Measurements from ENCODE around the gene CIC. TPM values are rescaled to one million over a fixed set of nuclear protein-coding genes. Genes with fewer than 3 reads are reported as not detected.

Gene CIC
- total RNA-seq: 10 to 100 TPM; 57.5 to 91.6 (median 81.9) TPM

- Histone ChIP-seq H3K36me3 (peaks cover 22% of the 10 kb centered on the region), H3K4me1 (peaks cover 35% of the 10 kb centered on the region), H3K27me3 (no peaks in the 10 kb centered on the region), H3K4me3 (peak within 1 kb of the TSS; percentile 78), H3K9me3 (no peaks in the 10 kb centered on the region), H3K27ac (peak within 1 kb of the TSS; percentile 100)
- WGBS: under 1% methylated on average over 47 of the region's 52 CpGs
- DNase-seq (ENCODE audit: low spot score in 2 of 2): peak; percentile 100
- TF ChIP-seq POLR2AphosphoS5 (IDR thresholded peaks at IDR 0.05): peak in 1 of 3 donors; percentile 18
- no peak for TF ChIP-seq EP300 (IDR thresholded peaks at IDR 0.05)
Observed at GRCh38 chr19:42268704-42269477, at the start of gene CIC. Gene CIC, plus strand, starts transcription at chr19:42269252. Its CDS starts 2,532 bp downstream, at chr19:42271784.

- Histone ChIP-seq H3K27me3 (no peaks in the 10 kb centered on the region), H3K27ac (peak within 1 kb of the TSS; percentile 81), H3K4me1 (peaks cover 54% of the 10 kb centered on the region), H3K9me3 (no peaks in the 10 kb centered on the region), H3K4me3 (peak within 1 kb of the TSS; percentile 87), H3K36me3 (peaks cover 11% of the 10 kb centered on the region)
- peak; percentile 98 to 99 for DNase-seq (ENCODE audit: low spot score in 2 of 2)
- WGBS: under 1% methylated on average over 47 of the region's 53 CpGs
- TF ChIP-seq CTCF (IDR thresholded peaks at IDR 0.05): no peak
- TF ChIP-seq POLR2AphosphoS5 (IDR thresholded peaks at IDR 0.05): peak in 1 of 3 donors; percentile 82
Observed at GRCh38 chr19:42219812-42220750, 49.0 kb upstream of the CIC start, which contains the start of gene ZNF526. Gene ZNF526, plus strand, starts transcription at chr19:42220312. Its CDS starts 4,092 bp downstream, at chr19:42224404.

GRCh38 chr19:42220751-42221097 is 48.3 kb upstream of the CIC start:
- no peak for TF ChIP-seq CTCF (IDR thresholded peaks at IDR 0.05)
- no peak for TF ChIP-seq EP300 (IDR thresholded peaks at IDR 0.05)
- TF ChIP-seq POLR2AphosphoS5 (IDR thresholded peaks at IDR 0.05): no peak
- no peak for TF ChIP-seq POLR2A (IDR thresholded peaks at IDR 0.05)
- peaks cover 48% of the 10 kb centered on the region for H3K4me1 ChIP-seq
- peaks cover 17% of the 10 kb centered on the region for H3K36me3 ChIP-seq
- H3K27me3 ChIP-seq: no peaks in the 10 kb centered on the region
- peak overlapping the region; percentile 87 for H3K4me3 ChIP-seq
- 0% methylated on average over 6 of the region's 6 CpGs for WGBS
- no peak for DNase-seq (ENCODE audit: low spot score in 2 of 2)
- H3K27ac ChIP-seq: peak overlapping the region; percentile 81
- H3K9me3 ChIP-seq: no peaks in the 10 kb centered on the region

GRCh38 chr19:42224940-42225717 is 43.9 kb upstream of the CIC start:
- 93% methylated on average over 33 of the region's 37 CpGs for WGBS
- DNase-seq (ENCODE audit: low spot score in 2 of 2): no peak
- no peak overlapping the region for H3K27ac ChIP-seq
- H3K9me3 ChIP-seq: no peaks in the 10 kb centered on the region
- peaks cover 61% of the 10 kb centered on the region for H3K36me3 ChIP-seq
- no peaks in the 10 kb centered on the region for H3K27me3 ChIP-seq
- H3K4me3 ChIP-seq: no peak overlapping the region
- TF ChIP-seq CTCF (IDR thresholded peaks at IDR 0.05) (no peak), POLR2A (IDR thresholded peaks at IDR 0.05) (no peak), EP300 (IDR thresholded peaks at IDR 0.05) (no peak), POLR2AphosphoS5 (IDR thresholded peaks at IDR 0.05) (no peak)
- H3K4me1 ChIP-seq: peaks cover 13% of the 10 kb centered on the region

- Histone ChIP-seq H3K4me1 (peaks cover 8% of the 10 kb centered on the region), H3K27ac (no peak overlapping the region), H3K9me3 (no peaks in the 10 kb centered on the region), H3K4me3 (no peak overlapping the region), H3K27me3 (no peaks in the 10 kb centered on the region), H3K36me3 (peaks cover 68% of the 10 kb centered on the region)
- 97% methylated on average over 18 of the region's 33 CpGs for WGBS
- no peak for TF ChIP-seq POLR2A (IDR thresholded peaks at IDR 0.05)
- no peak for TF ChIP-seq CTCF (IDR thresholded peaks at IDR 0.05)
- TF ChIP-seq POLR2AphosphoS5 (IDR thresholded peaks at IDR 0.05): no peak
- TF ChIP-seq EP300 (IDR thresholded peaks at IDR 0.05): no peak
- DNase-seq (ENCODE audit: low spot score in 2 of 2): no peak
Observed at GRCh38 chr19:42225718-42226292, 43.2 kb upstream of the CIC start.

Data from suprapubic skin (tissue), 4 donors.